A549 (cell line): ENCODE measurements around the gene PCID2.

Source experiments
- CHD2 ChIP-seq: fragments of 150-350 bp; IDR thresholded peaks from 2 replicates; pipeline ENCODE4 v1.6.1; 2014; ENCODE audit warnings: low read length; ENCODE audit not compliant: partially characterized antibody
- CTCF ChIP-seq: fragments of >200 bp; sonication (Bioruptor Twin); formaldehyde crosslinking; IDR thresholded peaks from 3 replicates; pipeline ENCODE4 v1.5.1; 2016
- HMGXB4 ChIP-seq: fragments of 250-450 bp; sonication (Bioruptor Pico); IDR thresholded peaks from 2 replicates; pipeline ENCODE4 v1.5.0; 2021; ENCODE audit warnings: mild to moderate bottlenecking, moderate library complexity, borderline replicate concordance
- JUN ChIP-seq, 2 experiments: fragments of >200 bp; sonication (Bioruptor Twin); formaldehyde crosslinking; IDR thresholded peaks; 2 replicates in 1 of 2; 3 replicates in 1 of 2; pipeline ENCODE4 v1.6.1; 2016 to 2017
- JUNB ChIP-seq: fragments of >200 bp; sonication (Bioruptor Twin); formaldehyde crosslinking; IDR thresholded peaks from 2 replicates; pipeline ENCODE4 v1.6.1; 2016
- NFE2L2 ChIP-seq: fragments of 150-350 bp; conservative IDR thresholded peaks from 2 replicates; pipeline ENCODE4 v1.6.1; 2014; ENCODE audit warnings: low read length
- NR3C1 ChIP-seq: fragments of >200 bp; sonication (Bioruptor Twin); formaldehyde crosslinking; IDR thresholded peaks from 3 replicates; pipeline ENCODE4 v1.6.1; 2017
- POLR2A ChIP-seq: IDR thresholded peaks from 2 replicates; pipeline ENCODE4 v1.6.1; 2012; ENCODE audit warnings: mild to moderate bottlenecking, low read length
- REST ChIP-seq: fragments of 200-600 bp; sonication (generic); IDR thresholded peaks from 2 replicates; pipeline ENCODE4 v1.6.1; 2016; ENCODE audit warnings: antibody characterized with exemption, mild to moderate bottlenecking, moderate library complexity
- ZFP36 ChIP-seq: fragments of 450-650 bp; IDR thresholded peaks from 2 replicates; pipeline ENCODE4 v1.6.1; 2014; ENCODE audit warnings: borderline replicate concordance; ENCODE audit not compliant: partially characterized antibody

GRCh38 chr13:113231306-113232207 lies 23.1 kb upstream of the PCID2 start:
- no peak for TF ChIP-seq REST
- no peak for TF ChIP-seq NR3C1
- no peak for TF ChIP-seq POLR2A
- no peak for TF ChIP-seq HMGXB4 (CRISPR knock-in tag)
- no peak for TF ChIP-seq JUNB
- no peak for TF ChIP-seq ZFP36
- no peak for TF ChIP-seq CTCF
- TF ChIP-seq CHD2, result no peak
- no peak for TF ChIP-seq JUN (IDR thresholded peaks at IDR 0.05)
- no peak for TF ChIP-seq NFE2L2
